ENCODE results near the gene AP1S2.

DNA sequence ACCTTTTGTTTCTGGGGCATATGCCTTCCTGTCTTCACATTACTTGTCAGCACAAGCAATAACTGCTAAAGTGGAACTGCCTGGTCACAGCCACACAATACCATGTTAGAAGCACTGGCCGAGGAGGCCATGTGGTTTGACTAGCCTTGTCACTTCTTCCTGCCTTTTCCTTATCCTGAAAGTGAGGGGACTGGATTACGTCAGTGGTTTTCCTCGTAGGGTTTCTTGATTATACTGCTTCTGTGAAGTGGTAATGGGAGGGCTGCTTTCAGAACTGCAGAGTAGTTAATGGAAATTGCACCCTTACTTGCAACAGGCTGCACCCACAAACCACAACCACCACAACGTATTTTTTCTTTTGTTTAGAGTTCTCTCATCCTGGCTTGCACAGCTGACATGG is 37.7 kb downstream of the AP1S2 start:
- TF ChIP-seq CTCF (IDR thresholded peaks at IDR 0.05; ENCODE audit: borderline replicate concordance, extremely low read depth, low read length, poor library complexity, severe bottlenecking) (no peak), EZH2 (IDR thresholded peaks at IDR 0.05; ENCODE audit: borderline replicate concordance, low read depth, low read length, severe bottlenecking) (no peak)

All from DND-41 (cell line).